Superior temporal gyrus (tissue), 1 donor: ENCODE results near the gene NRAS.
"Not testable (repeated sequence)": the region's sequence is repeated elsewhere in the genome, so short reads cannot be mapped to it uniquely, and the experiment has no call there.

Source experiments
- DNase-seq: peaks from one replicate; pipeline ENCODE4 v3.0.0-alpha.2; 2016; ENCODE audit errors: extremely low spot score

Gene NRAS

GRCh38 chr1:114716304-114717170, at the start of gene NRAS:
NRAS (minus strand) TSS chr1:114716771; CDS start chr1:114716160, 611 bp downstream.
- DNase-seq, result peak; percentile 96

GRCh38 chr1:114764689-114765088, 48.1 kb upstream of the NRAS start:
- no peak for DNase-seq

- DNase-seq, result no peak
Observed at GRCh38 chr1:114758256-114758832, 41.8 kb upstream of the NRAS start.

- DNase-seq, result peak; percentile 99
Observed at GRCh38 chr1:114757455-114758255, 41.1 kb upstream of the NRAS start, which contains the start of gene CSDE1. CSDE1 (minus strand) TSS chr1:114757984; CDS start chr1:114739890, 18,094 bp downstream.

- no peak for DNase-seq
Observed at GRCh38 chr1:114756949-114757454, 40.4 kb upstream of the NRAS start.

GRCh38 chr1:114756009-114756892, 39.7 kb upstream of the NRAS start:
- DNase-seq, result no peak

- DNase-seq, result no peak
Observed at GRCh38 chr1:114755006-114755931, 38.7 kb upstream of the NRAS start.

- not testable (repeated sequence) for DNase-seq
Observed at GRCh38 chr1:114753702-114754101, 37.1 kb upstream of the NRAS start.

- no peak for DNase-seq
Observed at GRCh38 chr1:114753143-114753542, 36.6 kb upstream of the NRAS start.

- no peak for DNase-seq
Observed at GRCh38 chr1:114750780-114751179, 34.2 kb upstream of the NRAS start.

GRCh38 chr1:114749835-114750234, 33.3 kb upstream of the NRAS start:
- no peak for DNase-seq

- DNase-seq, result no peak
Observed at GRCh38 chr1:114746450-114747121, 30.0 kb upstream of the NRAS start.

- no peak for DNase-seq
Observed at GRCh38 chr1:114745291-114745690, 28.7 kb upstream of the NRAS start.

GRCh38 chr1:114741963-114742746, 25.6 kb upstream of the NRAS start:
- no peak for DNase-seq

GRCh38 chr1:114740331-114740730, 23.8 kb upstream of the NRAS start:
- no peak for DNase-seq

- no peak for DNase-seq
Observed at GRCh38 chr1:114737314-114737849, 20.8 kb upstream of the NRAS start.

GRCh38 chr1:114735479-114735878, 18.9 kb upstream of the NRAS start:
- DNase-seq, result no peak

- no peak for DNase-seq
Observed at GRCh38 chr1:114729782-114730181, 13.2 kb upstream of the NRAS start.
